ENCODE data around the gene CHP1.

DNA sequence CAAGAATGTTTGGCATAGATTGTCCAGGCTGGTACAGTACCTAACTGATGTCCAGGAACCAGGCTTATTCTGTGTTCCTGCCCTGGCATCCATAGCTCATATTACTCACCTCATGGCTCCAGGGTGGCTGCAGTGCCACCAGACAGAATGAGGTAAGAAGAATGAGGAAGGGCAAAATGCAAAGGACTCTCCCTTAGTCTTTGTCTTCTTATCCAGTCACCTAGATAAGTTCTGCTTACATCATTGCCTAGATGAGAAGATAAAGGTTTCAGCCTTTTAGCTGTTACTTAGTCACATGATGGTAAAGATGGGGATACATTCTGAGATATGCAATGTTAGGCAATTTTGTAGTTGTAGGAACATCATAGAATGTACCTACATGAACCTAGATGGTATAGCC lies 45.8 kb downstream of the CHP1 start:
- TF ChIP-seq CTCF (IDR thresholded peaks at IDR 0.05) (no peak), EP300 (IDR thresholded peaks at IDR 0.05) (no peak)
